ENCODE data around the gene SERPINE2.

Gene SERPINE2

GRCh38 chr2:224039080-224039769 lies at the start of gene SERPINE2:
Gene SERPINE2 (minus strand): TSS chr2:224039286. CDS start chr2:224001900, 37,386 bp downstream.
- TF ChIP-seq CTCF (IDR thresholded peaks at IDR 0.05; ENCODE audit: low read depth, low read length), result peak; percentile 30; the same call in 1 of the 2 replicates

GRCh38 chr2:224086226-224086914 lies 47.3 kb upstream of the SERPINE2 start:
- no peak overlapping the region for H3K4me3 ChIP-seq (ENCODE audit: low read depth, low read length)
- TF ChIP-seq CTCF (IDR thresholded peaks at IDR 0.05; ENCODE audit: low read depth, low read length), result no peak

More at GRCh38 chr2:224039080-224039769, at the start of gene SERPINE2:
- peak within 1 kb of the TSS; percentile 80 for H3K4me3 ChIP-seq (ENCODE audit: low read depth, low read length)

GRCh38 chr2:224085811-224086210 lies 46.7 kb upstream of the SERPINE2 start:
- H3K4me3 ChIP-seq (ENCODE audit: low read depth, low read length), result no peak overlapping the region
- no peak for TF ChIP-seq CTCF (IDR thresholded peaks at IDR 0.05; ENCODE audit: low read depth, low read length)

GRCh38 chr2:224085246-224085645 lies 46.2 kb upstream of the SERPINE2 start:
- no peak for TF ChIP-seq CTCF (IDR thresholded peaks at IDR 0.05; ENCODE audit: low read depth, low read length)
- no peak overlapping the region for H3K4me3 ChIP-seq (ENCODE audit: low read depth, low read length)

- TF ChIP-seq CTCF (IDR thresholded peaks at IDR 0.05; ENCODE audit: low read depth, low read length), result no peak
- H3K4me3 ChIP-seq (ENCODE audit: low read depth, low read length), result no peak overlapping the region
Observed at GRCh38 chr2:224084266-224084892, 45.3 kb upstream of the SERPINE2 start.

- no peak overlapping the region for H3K4me3 ChIP-seq (ENCODE audit: low read depth, low read length)
- TF ChIP-seq CTCF (IDR thresholded peaks at IDR 0.05; ENCODE audit: low read depth, low read length), result no peak
Observed at GRCh38 chr2:224083638-224084037, 44.6 kb upstream of the SERPINE2 start.

- no peak for TF ChIP-seq CTCF (IDR thresholded peaks at IDR 0.05; ENCODE audit: low read depth, low read length)
- no peak overlapping the region for H3K4me3 ChIP-seq (ENCODE audit: low read depth, low read length)
Observed at GRCh38 chr2:224078656-224079055, 39.6 kb upstream of the SERPINE2 start.
